GM08714 (cell line): ENCODE results near the gene TRIP13.
"Not testable (repeated sequence)": the region's sequence is repeated elsewhere in the genome, so short reads cannot be mapped to it uniquely, and the experiment has no call there.

Source experiments
- H3K4me3 ChIP-seq: fragments of 200-500 bp; sonication (Bioruptor generic); 2 replicates; pipeline ENCODE4 v1.5.1; 2014; ENCODE audit warnings: mild to moderate bottlenecking, low read length, inconsistent platforms
- ZNF274 ChIP-seq: IDR thresholded peaks from 2 replicates; pipeline ENCODE4 v1.6.1; 2012; ENCODE audit warnings: mild to moderate bottlenecking, low read depth, low read length

The TRIP13 gene

GRCh38 chr5:935510-936084 is 42.9 kb downstream of the TRIP13 start:
- no peak for TF ChIP-seq ZNF274
- no peak overlapping the region for H3K4me3 ChIP-seq

- TF ChIP-seq ZNF274, result no peak
- no peak overlapping the region for H3K4me3 ChIP-seq
Measured at GRCh38 chr5:936149-937144, 43.8 kb downstream of the TRIP13 start.

- H3K4me3 ChIP-seq, result no peak overlapping the region
- TF ChIP-seq ZNF274, result no peak
Measured at GRCh38 chr5:937151-937924, 44.7 kb downstream of the TRIP13 start.

GRCh38 chr5:939368-939767 is 46.7 kb downstream of the TRIP13 start:
- TF ChIP-seq ZNF274, result no peak
- no peak overlapping the region for H3K4me3 ChIP-seq

- not testable (repeated sequence) for H3K4me3 ChIP-seq
Measured at GRCh38 chr5:940741-941140, 48.1 kb downstream of the TRIP13 start.

GRCh38 chr5:943201-943917 is 50.7 kb downstream of the TRIP13 start:
- TF ChIP-seq ZNF274, result no peak
- no peak overlapping the region for H3K4me3 ChIP-seq

- H3K4me3 ChIP-seq, result no peak overlapping the region
- no peak for TF ChIP-seq ZNF274
Measured at GRCh38 chr5:943918-944620, 51.4 kb downstream of the TRIP13 start.

- H3K4me3 ChIP-seq, result no peak overlapping the region
- TF ChIP-seq ZNF274, result no peak
Measured at GRCh38 chr5:944621-944927, 51.9 kb downstream of the TRIP13 start.

GRCh38 chr5:944992-945685 is 52.5 kb downstream of the TRIP13 start:
- no peak for TF ChIP-seq ZNF274
- no peak overlapping the region for H3K4me3 ChIP-seq

GRCh38 chr5:945691-946551 is 53.2 kb downstream of the TRIP13 start:
- no peak for TF ChIP-seq ZNF274
- H3K4me3 ChIP-seq, result no peak overlapping the region

GRCh38 chr5:946720-947625 is 54.3 kb downstream of the TRIP13 start:
- no peak for TF ChIP-seq ZNF274

More at GRCh38 chr5:946720-947625, 54.3 kb downstream of the TRIP13 start:
- no peak overlapping the region for H3K4me3 ChIP-seq
